Measurements from ENCODE around the gene RAD51B.

Gene RAD51B

DNA sequence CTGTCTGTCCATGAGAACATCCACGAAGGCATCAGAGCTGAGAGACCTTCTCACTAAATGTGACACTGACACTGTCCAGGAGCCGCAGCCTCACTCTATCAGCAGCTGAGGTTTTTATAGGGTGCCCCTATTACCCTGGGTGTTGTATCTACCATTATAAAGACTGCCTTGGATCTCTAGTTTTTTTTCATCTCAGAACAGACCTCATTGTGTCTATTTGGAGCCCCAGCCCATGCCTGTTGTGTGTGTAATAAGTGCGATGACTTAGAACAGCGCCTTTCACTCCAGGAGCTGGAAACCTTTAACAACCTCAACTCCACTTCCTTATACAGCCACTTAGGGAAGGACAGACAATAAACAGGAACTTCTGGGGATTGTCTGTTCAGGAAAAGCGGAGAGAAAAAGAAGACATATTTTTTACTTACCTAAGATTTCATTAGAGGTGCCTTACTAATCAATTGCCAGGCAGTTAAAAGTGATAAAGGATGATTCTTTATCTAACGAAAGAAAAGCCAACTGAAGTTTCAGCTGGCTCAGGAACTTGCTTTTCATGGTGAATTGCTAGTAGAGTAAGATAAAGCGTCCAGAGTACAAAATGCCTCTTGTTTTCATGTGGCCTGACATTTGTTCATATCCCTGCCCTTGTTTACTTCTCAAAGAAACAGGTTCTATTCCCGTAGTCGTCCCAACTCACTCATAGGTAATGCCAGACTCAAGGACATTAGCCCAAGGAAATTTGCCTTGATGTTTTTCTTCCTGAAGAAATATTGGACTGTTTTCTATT lies 420.6 kb downstream of the RAD51B start:
- peak; percentile 43 for DNase-seq (ENCODE audit: low read depth, low spot score)
- H3K4me3 ChIP-seq (ENCODE audit: low read depth, low read length) = no peak overlapping the region
- TF ChIP-seq, protein P1, sequence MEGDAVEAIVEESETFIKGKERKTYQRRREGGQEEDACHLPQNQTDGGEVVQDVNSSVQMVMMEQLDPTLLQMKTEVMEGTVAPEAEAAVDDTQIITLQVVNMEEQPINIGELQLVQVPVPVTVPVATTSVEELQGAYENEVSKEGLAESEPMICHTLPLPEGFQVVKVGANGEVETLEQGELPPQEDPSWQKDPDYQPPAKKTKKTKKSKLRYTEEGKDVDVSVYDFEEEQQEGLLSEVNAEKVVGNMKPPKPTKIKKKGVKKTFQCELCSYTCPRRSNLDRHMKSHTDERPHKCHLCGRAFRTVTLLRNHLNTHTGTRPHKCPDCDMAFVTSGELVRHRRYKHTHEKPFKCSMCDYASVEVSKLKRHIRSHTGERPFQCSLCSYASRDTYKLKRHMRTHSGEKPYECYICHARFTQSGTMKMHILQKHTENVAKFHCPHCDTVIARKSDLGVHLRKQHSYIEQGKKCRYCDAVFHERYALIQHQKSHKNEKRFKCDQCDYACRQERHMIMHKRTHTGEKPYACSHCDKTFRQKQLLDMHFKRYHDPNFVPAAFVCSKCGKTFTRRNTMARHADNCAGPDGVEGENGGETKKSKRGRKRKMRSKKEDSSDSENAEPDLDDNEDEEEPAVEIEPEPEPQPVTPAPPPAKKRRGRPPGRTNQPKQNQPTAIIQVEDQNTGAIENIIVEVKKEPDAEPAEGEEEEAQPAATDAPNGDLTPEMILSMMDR (IDR thresholded peaks at IDR 0.05; ENCODE audit: low read depth, low read length) = no peak
- in situ Hi-C loops (cut with HindIII; ENCODE audit: low sequenced_read_pairs) = no loop called here

DNA sequence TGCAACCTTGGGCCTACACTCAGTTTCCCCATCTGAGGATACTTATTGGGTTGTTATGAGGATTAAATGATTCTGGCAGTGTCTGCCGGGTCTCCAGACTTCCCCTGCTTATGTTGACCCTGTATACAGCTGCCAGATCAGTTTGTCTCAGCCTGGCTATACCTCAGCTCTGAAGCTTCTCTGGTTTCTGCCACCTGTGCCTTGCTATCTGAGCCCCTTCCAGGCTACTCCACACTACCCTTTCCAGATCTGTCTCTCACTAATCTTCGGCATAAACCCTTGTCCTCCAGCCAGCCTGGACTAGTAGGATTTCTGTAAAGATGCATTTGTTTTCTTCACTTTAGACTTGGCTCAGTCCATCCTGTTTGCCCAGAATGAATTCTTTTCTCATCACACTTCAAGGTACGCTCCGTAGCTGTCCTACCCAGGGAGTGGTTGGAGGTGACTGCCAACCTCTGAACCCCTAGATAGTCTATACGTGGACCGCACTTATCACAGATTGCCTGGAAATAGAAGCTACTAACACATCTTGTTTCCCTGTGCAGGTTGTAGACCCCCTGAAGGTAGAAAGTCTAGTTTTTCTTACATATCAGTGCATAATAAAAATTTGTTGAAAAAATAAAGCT lies 422.4 kb downstream of the RAD51B start:
- in situ Hi-C loops (cut with HindIII; ENCODE audit: low sequenced_read_pairs) = no loop called here
- no peak for DNase-seq (ENCODE audit: low read depth, low spot score)
- TF ChIP-seq, protein P1 (IDR thresholded peaks at IDR 0.05; ENCODE audit: low read depth, low read length) = no peak
- H3K4me3 ChIP-seq (ENCODE audit: low read depth, low read length) = no peak overlapping the region

DNA sequence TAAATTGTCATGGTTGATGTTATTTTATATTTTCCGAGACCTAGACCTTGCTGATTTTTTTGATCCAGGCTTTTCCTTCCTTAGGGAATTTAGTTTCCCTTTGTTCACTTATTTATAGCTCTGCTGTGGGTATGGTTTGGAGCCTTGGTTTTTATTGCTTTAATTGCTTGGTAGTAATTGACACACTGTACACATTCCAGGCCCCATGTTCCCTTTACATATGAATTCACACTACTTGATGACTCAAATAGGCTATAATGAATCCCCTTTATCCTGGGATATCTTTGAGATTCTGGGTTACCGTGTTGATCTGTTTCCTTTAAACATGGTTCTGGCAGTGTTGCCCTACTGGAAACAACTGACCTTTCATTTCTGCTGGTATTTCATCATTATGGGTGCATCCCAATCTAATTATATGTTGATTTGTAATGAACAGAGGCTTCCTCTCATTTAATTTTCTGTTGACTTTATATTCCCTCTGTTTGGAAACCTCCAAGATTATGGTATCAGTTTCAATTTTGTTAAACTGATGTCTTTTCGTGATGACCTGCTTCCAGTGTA lies 424.0 kb downstream of the RAD51B start:
- TF ChIP-seq, protein P1 (IDR thresholded peaks at IDR 0.05; ENCODE audit: low read depth, low read length) = no peak
- in situ Hi-C loops (cut with HindIII; ENCODE audit: low sequenced_read_pairs) = no loop called here
- H3K4me3 ChIP-seq (ENCODE audit: low read depth, low read length) = no peak overlapping the region
- DNase-seq (ENCODE audit: low read depth, low spot score) = no peak

DNA sequence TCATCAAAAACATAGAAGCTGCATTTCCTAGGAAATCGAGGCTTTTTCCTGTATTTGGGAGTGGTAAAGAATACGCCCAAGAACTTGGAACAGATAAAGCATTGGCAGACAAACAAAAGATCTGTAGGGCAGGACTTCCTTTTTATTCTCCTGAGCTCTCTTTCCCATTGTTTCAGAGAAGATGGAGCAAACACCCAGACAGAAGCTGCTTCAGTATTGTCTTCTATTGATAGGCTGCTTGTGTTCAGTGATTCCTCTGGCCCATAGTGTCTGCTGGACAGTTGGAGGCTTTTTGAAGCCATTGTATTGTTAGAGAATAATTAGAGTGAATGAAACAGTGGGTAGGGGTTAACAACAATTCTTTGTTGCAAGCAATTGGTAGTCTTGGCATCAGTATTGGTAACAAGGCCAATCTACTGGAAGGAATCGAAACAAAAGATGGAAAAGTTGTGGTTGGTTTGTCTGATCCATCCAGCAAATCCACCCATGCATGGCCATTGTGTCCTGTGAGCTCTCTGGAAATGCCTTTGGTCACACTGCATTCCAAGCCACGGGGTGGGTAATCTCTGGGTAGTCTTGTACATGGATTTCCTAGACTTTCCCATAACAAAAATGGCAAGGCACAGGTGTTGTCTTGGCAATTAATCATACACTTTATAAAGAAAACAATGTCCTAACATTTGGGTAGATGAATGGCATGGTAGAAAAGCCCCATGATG lies 424.8 kb downstream of the RAD51B start:
- DNase-seq (ENCODE audit: low read depth, low spot score) = no peak
- in situ Hi-C loops (cut with HindIII; ENCODE audit: low sequenced_read_pairs) = no loop called here
- H3K4me3 ChIP-seq (ENCODE audit: low read depth, low read length) = no peak overlapping the region
- TF ChIP-seq, protein P1 (IDR thresholded peaks at IDR 0.05; ENCODE audit: low read depth, low read length) = no peak

DNA sequence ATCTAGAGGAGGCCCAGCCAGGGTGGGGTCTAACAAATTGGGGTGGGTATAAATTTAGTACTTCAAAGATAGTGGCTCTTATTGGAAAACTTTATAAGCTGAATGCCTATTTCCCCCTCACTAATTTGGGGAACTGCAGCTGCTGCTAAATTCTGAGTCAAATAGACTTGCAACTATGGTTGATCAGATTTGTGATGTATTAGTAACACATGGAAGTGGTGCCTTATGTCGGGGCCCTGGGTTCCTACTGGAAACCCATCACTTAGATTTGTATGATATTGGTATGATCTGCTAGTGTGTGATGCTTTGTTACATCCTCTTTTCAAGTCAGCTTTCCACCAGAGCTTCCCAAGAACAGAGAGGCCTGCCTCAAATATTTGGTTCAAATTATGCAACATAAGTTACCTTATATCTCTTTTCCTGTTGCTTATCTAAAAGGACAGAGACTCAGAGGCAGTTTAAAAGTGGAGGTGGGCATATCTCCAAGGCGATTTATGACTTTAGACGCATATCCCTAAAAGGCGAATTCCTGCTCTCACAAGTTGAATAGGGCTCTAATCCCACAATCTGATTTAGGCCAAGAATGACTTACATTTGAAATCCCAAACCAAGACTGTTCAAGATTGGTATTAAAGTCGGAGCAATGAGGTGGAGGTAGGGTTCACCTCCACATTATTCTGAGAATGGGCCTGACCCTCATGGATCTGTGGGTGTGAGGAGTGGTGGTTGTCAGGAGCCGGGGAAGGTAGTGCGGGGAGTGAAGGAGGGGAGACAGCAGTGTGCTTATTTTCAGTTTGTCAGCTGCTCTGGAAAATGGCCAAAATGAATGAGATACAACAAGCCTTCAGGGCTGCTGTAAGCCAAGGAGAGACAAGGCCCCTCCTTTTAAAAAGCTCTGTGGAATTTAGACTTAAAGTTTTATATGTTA lies 425.8 kb downstream of the RAD51B start:
- DNase-seq (ENCODE audit: low read depth, low spot score) = peak; percentile 59
- TF ChIP-seq, protein P1 (IDR thresholded peaks at IDR 0.05; ENCODE audit: low read depth, low read length) = no peak
- in situ Hi-C loops (cut with HindIII; ENCODE audit: low sequenced_read_pairs) = no loop called here
- H3K4me3 ChIP-seq (ENCODE audit: low read depth, low read length) = no peak overlapping the region
